Measurements from ENCODE around the gene SCLT1.

The SCLT1 gene

GRCh38 chr4:128958194-128958593 is 135.1 kb downstream of the SCLT1 start:
- DNase-seq (ENCODE audit: low read depth): no peak

- no peak for DNase-seq (ENCODE audit: low read depth)
Measured at GRCh38 chr4:128957459-128957858, 135.9 kb downstream of the SCLT1 start.

GRCh38 chr4:128955751-128956150 is 137.6 kb downstream of the SCLT1 start:
- DNase-seq (ENCODE audit: low read depth): no peak

GRCh38 chr4:128954941-128955340 is 138.4 kb downstream of the SCLT1 start:
- DNase-seq (ENCODE audit: low read depth): no peak

GRCh38 chr4:128951316-128951715 is 142.0 kb downstream of the SCLT1 start:
- no peak for DNase-seq (ENCODE audit: low read depth)

- no peak for DNase-seq (ENCODE audit: low read depth)
Measured at GRCh38 chr4:128950796-128951195, 142.5 kb downstream of the SCLT1 start.

- DNase-seq (ENCODE audit: low read depth): no peak
Measured at GRCh38 chr4:128946916-128947315, 146.4 kb downstream of the SCLT1 start.

- DNase-seq (ENCODE audit: low read depth): peak; percentile 20
Measured at GRCh38 chr4:128942607-128943006, 150.7 kb downstream of the SCLT1 start.

DNA sequence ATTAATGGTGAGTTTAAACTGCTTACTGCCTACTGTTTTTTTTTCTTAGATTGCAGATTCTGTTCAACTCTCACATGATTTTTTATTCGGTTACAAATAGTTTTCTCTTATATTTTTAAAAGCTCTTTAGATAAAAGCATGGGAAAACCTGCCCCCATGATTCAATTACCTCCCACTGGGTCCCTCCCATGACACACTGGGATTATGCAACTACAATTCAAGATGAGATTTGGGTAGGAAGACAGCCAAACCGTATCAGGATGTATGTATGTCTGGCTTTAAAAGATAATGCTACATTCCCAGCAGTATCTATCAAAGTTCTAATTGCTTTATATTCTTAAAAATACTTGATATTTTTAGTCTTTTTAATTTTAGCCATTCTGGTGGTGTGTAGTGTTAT is 152.4 kb downstream of the SCLT1 start:
- DNase-seq (ENCODE audit: low read depth): no peak

- DNase-seq (ENCODE audit: low read depth): no peak
Measured at GRCh38 chr4:128930051-128930450, 163.3 kb downstream of the SCLT1 start.

DNA sequence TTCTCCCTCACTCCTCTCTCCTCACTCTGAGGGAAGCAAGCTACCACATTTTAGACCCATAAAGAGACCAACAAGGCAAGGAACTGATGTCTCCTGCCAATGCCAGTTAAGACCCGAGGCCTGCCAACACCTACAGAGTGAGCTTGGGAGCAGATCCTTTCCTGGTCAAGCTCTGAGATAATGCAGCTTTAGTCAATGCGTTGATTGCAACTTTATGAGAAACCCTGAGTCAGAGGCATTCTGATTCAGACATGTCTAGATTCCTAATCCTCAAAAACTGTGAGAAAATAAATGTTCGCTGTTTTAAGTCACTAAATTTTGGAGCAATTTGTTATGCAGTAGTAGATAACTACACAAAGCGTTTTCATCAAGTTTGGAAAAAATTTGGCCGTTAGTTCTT is 168.4 kb downstream of the SCLT1 start:
- DNase-seq (ENCODE audit: low read depth): peak; percentile 23

- DNase-seq (ENCODE audit: low read depth): no peak
Measured at GRCh38 chr4:128921954-128922353, 171.4 kb downstream of the SCLT1 start.

DNA sequence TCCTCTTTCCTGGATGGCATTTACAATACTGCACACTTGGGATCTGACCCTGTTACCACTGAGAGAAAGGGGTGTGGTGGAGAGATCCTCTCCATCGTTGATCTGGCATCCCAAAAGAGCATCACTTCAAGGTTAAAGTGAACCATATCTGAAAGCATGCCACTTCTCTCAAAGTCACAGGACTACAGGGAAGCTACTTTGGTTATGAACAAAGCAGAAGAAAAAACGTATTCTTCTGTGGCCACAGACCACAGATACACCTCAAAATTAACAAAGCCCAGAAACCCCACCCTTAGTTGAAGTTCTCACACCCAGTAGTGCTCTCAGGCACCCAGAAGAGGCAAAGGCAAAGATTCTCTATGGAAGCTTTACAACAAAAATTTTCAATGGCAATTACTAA is 175.6 kb downstream of the SCLT1 start:
- DNase-seq (ENCODE audit: low read depth): no peak

- no peak for DNase-seq (ENCODE audit: low read depth)
Measured at GRCh38 chr4:128916832-128917231, 176.5 kb downstream of the SCLT1 start.

DNA sequence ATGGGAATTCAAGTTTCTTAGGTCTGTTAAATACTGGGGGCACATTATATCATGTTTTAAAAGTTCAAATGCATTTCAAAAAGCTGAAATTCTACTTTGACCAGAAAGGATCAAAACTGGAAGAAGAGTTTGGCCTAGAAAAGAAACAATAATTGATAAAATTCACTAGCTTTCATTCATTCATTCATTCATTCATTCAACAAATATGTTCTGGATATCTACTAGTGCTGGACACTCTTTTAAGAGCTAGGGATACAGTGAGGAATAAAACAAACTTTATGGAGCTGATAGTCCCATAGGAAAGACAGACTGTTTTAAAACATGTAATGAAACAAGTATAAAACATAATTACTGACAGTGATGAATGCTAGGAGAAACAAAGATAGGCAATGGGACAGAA is 177.8 kb downstream of the SCLT1 start:
- DNase-seq (ENCODE audit: low read depth): no peak

DNA sequence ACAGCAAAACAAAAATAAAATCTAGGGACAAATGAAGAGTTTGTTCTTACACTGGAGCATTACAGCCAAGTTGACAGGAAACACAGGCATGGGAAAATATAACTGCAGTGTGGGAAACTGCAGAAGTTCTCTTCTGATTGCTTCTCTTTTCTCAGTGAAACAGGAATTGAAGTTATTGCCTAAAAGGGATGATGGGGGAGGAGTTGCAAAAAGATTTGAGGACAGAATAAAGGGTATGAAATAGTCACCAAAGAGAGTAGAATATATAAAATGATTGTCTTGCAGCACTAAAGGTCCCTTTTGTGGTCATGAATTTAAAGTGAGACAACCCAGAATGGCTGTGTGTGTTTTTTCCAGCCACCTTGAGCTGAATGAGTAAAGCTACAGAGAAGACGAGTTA is 180.1 kb downstream of the SCLT1 start:
- DNase-seq (ENCODE audit: low read depth): no peak

DNA sequence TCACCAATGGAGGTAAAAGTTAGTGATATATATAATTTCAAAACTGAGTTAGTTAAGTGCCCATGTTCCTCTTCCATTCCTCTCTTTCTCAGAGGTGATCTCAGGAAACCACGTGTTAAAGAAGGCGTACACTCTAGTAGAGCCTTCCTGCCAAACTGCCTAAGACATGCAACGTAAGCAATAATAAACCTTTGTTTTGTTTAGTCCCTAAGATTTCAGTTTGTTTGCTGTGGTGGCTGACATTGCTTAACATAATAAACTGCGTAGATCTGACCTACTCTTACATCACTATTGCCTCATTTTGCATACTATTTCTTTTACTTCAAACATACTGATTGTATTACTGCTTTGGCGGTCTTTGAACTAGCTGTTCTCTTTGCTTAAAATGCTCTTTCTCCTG is 184.6 kb downstream of the SCLT1 start:
- no peak for DNase-seq (ENCODE audit: low read depth)

DNA sequence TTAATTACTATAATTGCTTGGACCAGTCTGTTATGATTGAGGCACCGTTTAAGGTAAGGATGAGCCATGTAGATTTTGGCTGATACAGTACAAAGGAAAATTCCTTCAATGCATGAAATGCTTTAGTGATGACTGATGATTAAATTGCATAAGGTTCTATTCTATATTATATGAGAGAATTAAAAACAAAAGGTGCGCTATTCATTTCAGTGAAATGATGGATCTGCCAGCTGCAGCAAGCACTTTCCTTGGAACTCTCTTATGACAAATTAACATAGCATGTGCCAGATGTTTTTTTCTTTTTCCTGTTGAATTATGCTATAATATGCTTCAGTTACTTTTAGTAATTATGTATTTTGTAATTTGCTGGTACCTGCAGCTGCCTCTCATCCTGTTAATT is 185.4 kb downstream of the SCLT1 start:
- no peak for DNase-seq (ENCODE audit: low read depth)

- no peak for DNase-seq (ENCODE audit: low read depth)
Measured at GRCh38 chr4:128906581-128906980, 186.8 kb downstream of the SCLT1 start.

DNA sequence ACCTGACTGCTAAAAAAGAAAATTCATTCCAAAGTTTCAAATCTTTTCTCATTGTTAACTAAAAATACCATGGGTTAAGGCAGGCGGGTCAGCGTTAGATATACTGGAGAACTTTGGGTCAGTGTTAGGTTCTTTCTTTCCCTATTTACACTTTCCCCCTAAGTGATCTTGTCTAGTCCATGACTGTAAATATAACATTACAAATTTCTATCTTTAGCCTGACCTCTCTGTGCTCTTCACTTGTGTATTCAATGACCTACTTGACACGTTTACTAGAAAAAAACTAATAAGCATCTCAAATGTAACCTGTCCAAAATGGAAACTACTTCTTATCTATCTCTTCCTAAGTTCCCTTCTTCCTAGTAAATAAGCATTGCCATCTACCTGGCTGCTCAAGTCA is 188.5 kb downstream of the SCLT1 start:
- no peak for DNase-seq (ENCODE audit: low read depth)

DNA sequence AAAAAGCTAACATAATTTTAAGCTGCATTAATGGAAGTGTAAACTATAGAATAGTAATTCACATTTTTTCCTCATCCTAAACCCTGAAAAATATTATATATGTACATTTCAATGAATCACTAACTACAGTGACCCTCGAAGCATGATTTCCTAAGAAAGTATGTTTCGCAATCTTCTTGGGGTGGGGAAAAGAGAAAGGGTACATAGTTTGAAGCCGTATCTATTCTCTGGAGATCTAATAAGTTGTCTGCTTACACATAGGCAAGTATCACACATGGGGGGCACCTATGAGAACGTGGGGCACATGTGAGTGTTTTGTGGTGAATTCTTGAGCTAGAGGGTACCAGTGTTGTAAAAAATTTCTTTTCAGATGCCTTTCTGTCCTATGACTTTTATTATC is 212.7 kb downstream of the SCLT1 start:
- no peak for DNase-seq (ENCODE audit: low read depth)

- no peak for DNase-seq (ENCODE audit: low read depth)
Measured at GRCh38 chr4:128879971-128880370, 213.4 kb downstream of the SCLT1 start.

- DNase-seq (ENCODE audit: low read depth): no peak
Measured at GRCh38 chr4:128879283-128879682, 214.1 kb downstream of the SCLT1 start.

- DNase-seq (ENCODE audit: low read depth): no peak
Measured at GRCh38 chr4:128877934-128878333, 215.4 kb downstream of the SCLT1 start.

DNA sequence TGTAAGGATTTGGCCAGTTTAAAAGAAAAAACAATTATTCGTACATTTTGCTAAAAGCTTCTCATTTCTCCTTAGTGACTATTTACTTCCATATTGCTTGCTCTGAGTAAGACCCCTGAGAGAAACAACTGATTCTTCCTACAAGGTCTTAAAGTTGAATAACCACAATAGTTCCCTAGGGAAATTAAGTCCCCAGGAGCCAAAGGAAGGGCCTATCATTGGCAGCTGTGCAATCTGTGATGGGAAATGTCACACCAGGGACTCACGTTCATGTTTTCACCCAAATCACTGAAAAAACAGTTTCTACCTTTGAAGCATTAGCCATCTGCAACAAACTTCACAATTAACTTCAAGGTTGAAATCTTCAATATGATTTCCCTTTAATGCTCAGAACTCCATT is 217.1 kb downstream of the SCLT1 start:
- DNase-seq (ENCODE audit: low read depth): no peak

Measured in EH (cell line).